ENCODE measurements around the gene CLDN19. TPM values are rescaled to one million over a fixed set of nuclear protein-coding genes. Genes with fewer than 3 reads are reported as not detected.
A peak's percentile ranks its signal among the peaks of the same experiment; 100 is the strongest.

The CLDN19 gene
- total RNA-seq, 1 experiment from 2014 or later: not detected

GRCh38 chr1:42737257-42737656, 2.8 kb downstream of the CLDN19 start:
- Mint-ChIP-seq H3K36me3 (ENCODE audit: insufficient read depth, unreplicated experiment) (no peaks in the 10 kb centered on the region), H3K9me3 (ENCODE audit: unreplicated experiment) (no peaks in the 10 kb centered on the region), H3K27me3 (ENCODE audit: insufficient read depth, unreplicated experiment) (no peaks in the 10 kb centered on the region), H3K4me1 (ENCODE audit: insufficient read depth, unreplicated experiment) (peaks cover 6% of the 10 kb centered on the region), H3K27ac (ENCODE audit: low read depth, unreplicated experiment) (peak overlapping the region; percentile 44), H3K4me3 (ENCODE audit: unreplicated experiment) (no peak overlapping the region)
- BruUV-seq (replicated peaks): no TSS peak
- TF ChIP-seq CTCF (IDR thresholded peaks at IDR 0.05; ENCODE audit: unreplicated experiment): no peak
- intact Hi-C loops (cut with micrococcal nuclease): loop anchor here (10.0 kb wide), 1 partner anchor 592 kb away; no protein-coding TSS in a partner anchor
- DNase-seq (ENCODE audit: unreplicated experiment): peak; percentile 57
- POLR2A ChIA-PET: interaction anchor here (0.9 to 1.1 kb wide), 2 partner anchors 8 to 29 kb away, joined by 3 to 5 read pairs; no protein-coding TSS in a partner anchor
- CTCF ChIA-PET: interaction anchor here (0.7 to 0.9 kb wide), 2 partner anchors 51 to 57 kb away, joined by 3 read pairs; no protein-coding TSS in a partner anchor

- no peak overlapping the region for H3K4me3 Mint-ChIP-seq (ENCODE audit: unreplicated experiment)
- POLR2A ChIA-PET: interaction anchor here (1.1 kb wide), 1 partner anchor 9 kb away, joined by 3 read pairs; no protein-coding TSS in a partner anchor
Measured at GRCh38 chr1:42736571-42737200, 3.4 kb downstream of the CLDN19 start.

GRCh38 chr1:42736152-42736551, 3.9 kb downstream of the CLDN19 start:
- intact Hi-C loops (cut with micrococcal nuclease): loop anchor here (10.0 kb wide), 1 partner anchor 591 kb away; no protein-coding TSS in a partner anchor
- peak; percentile 49 for DNase-seq (ENCODE audit: unreplicated experiment)
- no peaks in the 10 kb centered on the region for H3K36me3 Mint-ChIP-seq (ENCODE audit: insufficient read depth, unreplicated experiment)
- POLR2A ChIA-PET: interaction anchor here (1.1 to 1.2 kb wide), 2 partner anchors 54 to 77 kb away, joined by 3 to 4 read pairs; partner anchors contain the start of gene YBX1
- no peak overlapping the region for H3K27ac Mint-ChIP-seq (ENCODE audit: low read depth, unreplicated experiment)
- H3K27me3 Mint-ChIP-seq (ENCODE audit: insufficient read depth, unreplicated experiment): no peaks in the 10 kb centered on the region
- BruUV-seq (replicated peaks): no TSS peak
- CTCF ChIA-PET: no interaction called here
- H3K9me3 Mint-ChIP-seq (ENCODE audit: unreplicated experiment): no peaks in the 10 kb centered on the region
- peak; percentile 24 for TF ChIP-seq CTCF (IDR thresholded peaks at IDR 0.05; ENCODE audit: unreplicated experiment)
- H3K4me1 Mint-ChIP-seq (ENCODE audit: insufficient read depth, unreplicated experiment): peaks cover 6% of the 10 kb centered on the region
- no peak overlapping the region for H3K4me3 Mint-ChIP-seq (ENCODE audit: unreplicated experiment)

More at GRCh38 chr1:42736571-42737200, 3.4 kb downstream of the CLDN19 start:
- intact Hi-C loops (cut with micrococcal nuclease): loop anchor here (10.0 kb wide), 1 partner anchor 592 kb away; no protein-coding TSS in a partner anchor
- no peak for TF ChIP-seq CTCF (IDR thresholded peaks at IDR 0.05; ENCODE audit: unreplicated experiment)
- no TSS peak for BruUV-seq (replicated peaks)
- CTCF ChIA-PET: no interaction called here
- Mint-ChIP-seq H3K36me3 (ENCODE audit: insufficient read depth, unreplicated experiment) (no peaks in the 10 kb centered on the region), H3K27ac (ENCODE audit: low read depth, unreplicated experiment) (peak overlapping the region; percentile 44), H3K27me3 (ENCODE audit: insufficient read depth, unreplicated experiment) (no peaks in the 10 kb centered on the region), H3K9me3 (ENCODE audit: unreplicated experiment) (no peaks in the 10 kb centered on the region), H3K4me1 (ENCODE audit: insufficient read depth, unreplicated experiment) (peaks cover 6% of the 10 kb centered on the region)
- no peak for DNase-seq (ENCODE audit: unreplicated experiment)

- no peak for DNase-seq (ENCODE audit: unreplicated experiment)
- CTCF ChIA-PET: no interaction called here
- no peaks in the 10 kb centered on the region for H3K27me3 Mint-ChIP-seq (ENCODE audit: insufficient read depth, unreplicated experiment)
- BruUV-seq (replicated peaks): no TSS peak
- TF ChIP-seq CTCF (IDR thresholded peaks at IDR 0.05; ENCODE audit: unreplicated experiment): no peak
- H3K4me3 Mint-ChIP-seq (ENCODE audit: unreplicated experiment): no peak overlapping the region
- intact Hi-C loops (cut with micrococcal nuclease): loop anchor here (10.0 kb wide), 1 partner anchor 591 kb away; no protein-coding TSS in a partner anchor
- no peak overlapping the region for H3K27ac Mint-ChIP-seq (ENCODE audit: low read depth, unreplicated experiment)
- no peaks in the 10 kb centered on the region for H3K36me3 Mint-ChIP-seq (ENCODE audit: insufficient read depth, unreplicated experiment)
- H3K4me1 Mint-ChIP-seq (ENCODE audit: insufficient read depth, unreplicated experiment): peaks cover 6% of the 10 kb centered on the region
- POLR2A ChIA-PET: interaction anchor here (1.1 to 1.2 kb wide), 3 partner anchors 10 to 77 kb away, joined by 3 to 4 read pairs (median 4); partner anchors contain the start of gene YBX1
- H3K9me3 Mint-ChIP-seq (ENCODE audit: unreplicated experiment): no peaks in the 10 kb centered on the region
Measured at GRCh38 chr1:42735477-42736105, 4.4 kb downstream of the CLDN19 start.

Data from MCF 10A (cell line).